Measurements from ENCODE around the gene CKS2.
"Not testable (repeated sequence)": the region's sequence is repeated elsewhere in the genome, so short reads cannot be mapped to it uniquely, and the experiment has no call there.

Gene CKS2

DNA sequence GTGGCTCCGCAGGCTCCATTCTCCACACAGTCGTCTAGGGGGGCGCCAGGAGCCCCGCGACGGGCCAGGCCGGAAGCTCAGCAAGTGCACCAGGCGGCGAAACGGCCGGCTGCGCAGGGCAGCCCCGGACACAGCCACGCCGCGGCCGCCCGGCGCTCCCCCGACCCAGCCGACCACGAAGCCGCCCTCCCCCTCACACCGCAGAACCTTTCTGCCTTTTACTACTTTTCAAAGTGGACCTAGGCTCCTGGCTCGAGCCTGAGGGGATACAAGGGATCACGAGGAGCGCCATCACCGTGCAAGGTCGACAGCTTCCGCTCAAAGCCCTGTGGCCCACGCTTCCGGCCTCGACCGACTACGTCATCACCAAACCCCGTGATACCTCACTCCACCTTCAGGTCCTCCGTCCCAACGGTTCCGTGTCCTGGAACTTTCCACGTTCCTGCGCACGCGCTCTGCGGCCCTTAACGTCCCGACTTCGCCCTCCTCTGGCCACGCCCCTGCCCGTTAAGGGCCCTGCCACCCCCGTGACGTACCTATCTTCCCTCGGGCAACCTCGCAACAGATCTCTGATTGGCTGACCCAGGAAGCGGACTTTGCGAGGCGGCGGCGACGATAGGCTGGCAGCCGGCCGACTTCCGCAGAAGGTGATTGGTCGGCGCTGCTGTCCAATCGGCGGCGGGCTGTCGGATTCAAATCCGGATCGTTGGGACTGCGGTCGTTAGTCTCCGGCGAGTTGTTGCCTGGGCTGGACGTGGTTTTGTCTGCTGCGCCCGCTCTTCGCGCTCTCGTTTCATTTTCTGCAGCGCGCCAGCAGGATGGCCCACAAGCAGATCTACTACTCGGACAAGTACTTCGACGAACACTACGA is at the start of gene CKS2:
CKS2 (plus strand) TSS at position 721 of the 871 bp plus-strand sequence; CDS start at position 819, 98 bp downstream.
- DNase-seq (ENCODE audit: low read depth in 2 of 2), result peak; percentile 99 to 100

DNA sequence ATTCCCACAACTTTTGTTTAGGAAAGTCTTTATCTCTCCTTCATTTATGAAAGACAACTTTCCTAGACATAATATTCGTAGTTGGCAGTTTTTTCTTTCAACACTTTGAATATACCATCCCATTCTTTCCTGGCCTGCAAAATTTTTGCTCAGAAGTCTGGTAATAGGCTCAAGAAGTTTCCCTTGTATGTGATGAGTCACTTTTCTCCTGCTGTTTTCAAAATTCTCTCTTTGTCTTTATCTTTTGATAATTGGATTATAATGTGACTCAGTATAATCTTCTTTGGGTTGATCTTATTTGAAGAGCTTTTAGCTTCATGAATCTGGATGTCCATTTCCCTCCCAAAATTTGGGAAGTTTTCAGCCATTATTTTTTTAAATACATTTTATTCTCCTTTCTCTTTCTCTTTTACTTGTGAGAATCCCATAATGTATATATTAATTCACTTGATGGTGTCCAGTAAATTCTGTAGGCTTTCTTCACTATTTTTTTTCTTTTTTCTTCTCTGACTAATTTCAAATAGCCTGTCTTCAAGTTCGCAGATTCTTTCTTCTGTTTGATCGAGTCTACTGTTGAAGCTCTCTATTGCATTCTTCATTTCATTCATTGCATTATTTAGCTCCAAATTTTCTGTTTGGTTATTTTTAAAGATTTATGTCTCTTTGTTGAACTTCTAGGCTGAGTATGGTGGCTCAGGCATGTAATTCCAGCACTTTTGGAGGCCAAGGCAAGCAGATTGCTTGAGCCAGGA is 37.3 kb upstream of the CKS2 start:
- DNase-seq (ENCODE audit: low read depth in 2 of 2), result no peak

DNA sequence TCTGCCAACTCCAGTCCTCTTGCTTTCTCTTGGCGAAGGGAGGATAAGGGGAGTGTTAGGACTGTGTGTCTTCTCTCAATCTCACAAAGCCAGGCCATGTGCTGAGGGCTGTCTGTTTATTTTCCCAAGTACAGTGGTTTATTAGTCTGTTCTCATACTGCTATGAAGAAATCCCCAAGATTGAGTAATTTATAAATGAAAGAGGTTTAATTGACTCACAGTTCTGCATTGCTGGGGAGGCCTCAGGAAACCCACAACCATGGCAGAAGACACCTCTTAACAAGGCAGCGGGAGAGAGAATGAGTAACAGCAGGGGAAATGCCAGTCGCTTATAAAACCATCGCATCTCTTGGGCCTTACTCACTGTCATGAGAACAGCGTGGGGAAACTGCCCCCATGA is 36.2 kb upstream of the CKS2 start:
- no peak for DNase-seq (ENCODE audit: low read depth in 2 of 2)

DNA sequence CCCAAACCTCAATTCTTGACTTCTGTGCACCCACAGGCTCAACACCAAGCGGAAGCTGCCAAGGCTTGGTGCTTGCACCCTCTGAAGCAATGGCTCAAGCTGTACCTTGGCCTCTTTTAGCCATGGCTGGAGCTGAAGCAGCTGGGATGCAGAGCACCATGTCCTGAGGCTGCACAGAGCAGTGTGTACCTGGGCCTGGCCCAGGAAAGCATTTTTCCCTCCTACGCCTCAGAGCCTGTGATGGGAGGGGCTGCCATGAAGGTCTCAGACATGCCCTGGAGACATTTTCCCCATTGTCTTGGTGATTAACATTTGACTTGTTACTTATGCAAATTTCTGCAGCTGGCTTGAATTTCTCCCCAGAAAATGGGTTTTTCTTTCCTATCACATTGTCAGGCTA is 35.0 kb upstream of the CKS2 start:
- not testable (repeated sequence) for DNase-seq (ENCODE audit: low read depth in 2 of 2)

DNA sequence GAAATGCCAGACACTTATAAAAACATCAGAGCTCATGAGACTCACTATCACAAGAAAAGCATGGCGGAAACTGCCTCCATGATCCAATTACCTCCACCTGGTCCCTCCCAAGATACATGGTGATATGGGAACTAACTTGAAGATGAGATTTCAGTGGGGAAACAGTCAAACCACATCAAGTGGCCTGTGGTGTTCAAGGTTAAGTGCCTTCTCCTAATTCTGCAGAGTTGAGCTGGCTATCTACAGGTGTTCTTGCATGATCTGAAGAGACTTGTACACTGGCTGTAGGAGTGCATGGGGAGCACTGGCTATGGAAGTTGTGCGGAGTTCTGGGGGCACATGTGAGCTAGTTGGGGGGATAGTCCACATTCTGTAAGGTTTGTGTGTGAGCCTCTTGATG is 34.0 kb upstream of the CKS2 start:
- DNase-seq (ENCODE audit: low read depth in 2 of 2), result no peak

DNA sequence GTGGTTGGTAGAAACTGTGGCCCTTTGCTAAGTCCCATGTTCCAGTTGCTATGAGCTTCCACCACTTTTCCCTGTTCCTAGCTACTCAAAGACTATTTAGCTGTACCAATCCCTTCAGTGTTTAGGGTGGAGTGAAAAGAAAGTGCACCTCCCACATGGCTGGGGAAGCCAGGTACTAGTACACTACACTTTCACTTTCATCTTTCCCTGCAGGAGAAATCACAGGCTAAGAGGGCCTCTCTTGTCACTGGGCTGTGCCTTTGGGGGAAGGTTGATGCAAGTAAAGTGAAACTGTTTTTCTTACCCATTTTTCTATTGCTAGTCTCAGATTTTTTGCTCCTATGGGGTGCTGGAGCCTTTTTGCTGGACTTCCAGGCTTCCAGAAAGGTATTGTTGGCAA is 33.5 kb upstream of the CKS2 start:
- no peak for DNase-seq (ENCODE audit: low read depth in 2 of 2)

DNA sequence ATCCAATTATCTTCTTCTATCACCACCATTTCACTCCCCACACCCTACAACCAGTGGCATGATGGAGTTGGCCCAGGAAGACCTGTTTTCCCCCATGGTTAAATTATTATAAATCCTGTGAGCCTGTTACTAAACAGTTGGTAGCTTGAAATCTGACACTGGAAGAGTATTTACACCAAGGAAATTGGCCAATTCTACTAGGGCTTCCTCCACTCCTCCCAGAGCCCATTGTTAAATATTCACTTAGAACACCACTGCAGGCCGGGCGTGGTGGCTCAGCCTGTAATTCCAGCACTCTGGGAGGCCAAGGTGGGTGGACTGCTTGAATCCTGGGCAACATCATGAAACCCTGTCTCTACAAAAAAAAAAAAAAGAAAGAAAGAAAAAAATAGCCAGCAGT is 32.4 kb upstream of the CKS2 start:
- DNase-seq (ENCODE audit: low read depth in 2 of 2), result no peak

DNA sequence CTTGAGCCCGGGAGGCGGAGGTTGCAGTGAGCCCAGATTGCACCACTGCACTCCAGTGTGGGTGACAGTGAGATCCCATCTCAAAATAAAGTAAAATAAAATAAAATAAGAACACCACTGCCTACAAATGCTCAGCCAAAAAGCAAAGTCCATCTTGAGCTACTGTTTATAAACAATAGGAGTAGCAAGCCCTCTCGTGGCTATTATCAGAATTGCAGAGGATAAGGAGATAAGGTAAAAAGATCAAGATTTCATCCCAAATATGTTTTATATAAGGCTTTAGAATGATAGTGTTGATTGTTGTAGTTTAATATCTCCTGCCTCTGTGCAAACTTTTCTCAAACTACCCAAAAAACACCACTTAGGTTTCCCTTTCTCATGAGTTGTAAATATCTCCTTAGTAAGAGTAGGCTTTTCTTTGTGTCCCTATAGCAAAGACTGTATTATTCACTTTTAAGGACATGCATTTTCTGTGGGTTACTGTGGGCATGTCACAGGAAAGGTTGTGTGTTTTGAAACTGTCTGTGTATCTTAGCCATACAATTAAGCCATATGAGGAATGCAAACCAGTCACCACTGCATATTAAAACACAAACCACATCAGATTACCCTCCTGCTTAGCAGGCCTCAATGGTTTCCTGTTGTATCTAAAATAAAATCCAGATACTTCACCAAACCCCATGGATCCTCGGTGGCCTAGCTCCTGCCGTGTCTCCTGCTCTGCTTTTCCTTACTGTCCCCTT is 31.8 kb upstream of the CKS2 start:
- no peak for DNase-seq (ENCODE audit: low read depth in 2 of 2)

DNA sequence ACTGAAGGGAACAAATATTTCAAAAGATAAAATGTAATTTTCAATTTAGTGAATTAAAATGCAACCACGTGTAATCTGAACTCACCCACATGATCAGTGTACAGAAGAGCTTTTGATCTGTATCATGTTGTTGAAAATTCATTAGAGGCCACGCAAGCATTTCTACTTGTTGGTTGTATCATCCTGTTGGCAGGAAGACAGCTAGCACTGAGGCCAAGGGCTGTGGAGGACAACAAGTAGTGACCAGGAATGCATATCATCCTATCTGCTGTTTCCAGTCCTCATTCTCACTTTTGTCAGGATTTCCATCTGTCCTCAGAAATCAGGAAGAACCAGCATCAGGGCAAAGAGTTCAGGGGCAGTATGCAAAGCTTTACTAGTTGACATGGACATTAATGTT is 29.9 kb upstream of the CKS2 start:
- no peak for DNase-seq (ENCODE audit: low read depth in 2 of 2)

DNA sequence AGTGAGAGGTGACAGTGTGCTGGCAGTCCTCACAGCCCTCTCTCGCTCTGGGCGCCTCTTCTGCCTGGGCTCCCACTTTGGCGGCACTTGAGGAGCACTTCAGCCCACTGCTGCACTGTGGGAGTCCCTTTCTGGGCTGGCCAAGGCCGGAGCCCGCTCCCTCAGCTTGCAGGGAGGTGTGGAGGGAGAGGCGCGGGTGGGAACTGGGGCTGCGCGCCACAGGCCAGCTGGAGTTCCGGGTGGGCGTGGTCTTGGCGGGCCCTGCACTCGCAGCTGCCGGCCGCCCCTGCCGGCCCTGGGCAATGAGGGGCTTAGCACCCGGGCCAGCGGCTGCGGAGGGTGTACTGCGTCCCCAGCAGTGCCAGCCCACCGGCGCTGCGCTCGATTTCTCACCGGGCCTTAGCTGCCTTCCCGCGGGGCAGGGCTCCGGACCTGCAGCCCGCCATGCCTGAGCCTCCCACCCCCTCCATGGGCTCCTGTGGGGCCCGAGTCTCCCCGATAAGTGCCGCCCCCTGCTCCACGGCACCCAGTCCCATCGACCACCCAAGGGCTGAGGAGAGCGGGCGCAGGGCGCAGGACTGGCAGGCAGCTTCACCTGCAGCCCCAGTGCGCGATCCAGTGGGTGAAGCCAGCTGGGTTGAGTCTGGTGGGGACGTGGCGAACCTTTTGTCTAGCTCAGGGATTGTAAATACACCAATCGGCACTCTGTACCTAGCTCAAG is 28.6 kb upstream of the CKS2 start:
- not testable (repeated sequence) for DNase-seq (ENCODE audit: low read depth in 2 of 2)

DNA sequence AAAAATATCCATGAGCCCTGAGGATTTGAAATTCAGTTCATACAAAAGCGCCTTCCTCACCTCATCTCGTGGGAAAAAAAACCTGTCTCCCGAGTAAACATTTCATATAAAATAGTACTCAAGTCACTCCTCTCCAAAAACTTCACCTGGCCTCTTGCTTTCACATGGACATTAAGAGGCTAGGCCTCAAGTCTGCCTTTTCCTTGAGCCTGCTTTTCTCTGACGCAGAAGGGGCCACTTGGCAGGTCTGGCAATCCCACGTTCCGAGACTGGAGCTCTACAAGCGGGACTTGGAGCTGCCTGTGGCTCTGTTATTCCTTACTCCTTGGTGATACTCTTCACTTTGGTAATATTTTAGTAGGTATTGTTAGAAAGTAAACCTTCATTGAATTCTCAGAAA is 26.9 kb upstream of the CKS2 start:
- no peak for DNase-seq (ENCODE audit: low read depth in 2 of 2)

DNA sequence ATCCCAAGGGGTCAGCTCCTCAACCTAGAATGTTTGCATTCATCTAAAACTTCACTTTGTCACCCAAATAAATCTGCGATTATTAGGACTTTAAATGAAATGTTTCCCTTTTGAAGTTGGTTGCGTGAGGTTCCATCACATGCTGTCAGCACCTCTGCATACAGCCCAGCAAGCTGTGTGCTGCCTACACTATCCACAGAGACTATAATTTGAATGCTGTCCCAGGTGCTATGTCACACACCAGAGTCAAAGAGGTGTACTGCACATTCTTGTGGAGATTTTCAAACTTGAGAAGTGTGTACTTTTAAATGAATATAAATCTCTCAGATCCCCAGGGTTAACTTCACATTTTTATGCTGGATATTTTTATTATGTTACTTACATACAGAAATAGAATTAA is 19.3 kb upstream of the CKS2 start:
- DNase-seq (ENCODE audit: low read depth in 2 of 2), result no peak

DNA sequence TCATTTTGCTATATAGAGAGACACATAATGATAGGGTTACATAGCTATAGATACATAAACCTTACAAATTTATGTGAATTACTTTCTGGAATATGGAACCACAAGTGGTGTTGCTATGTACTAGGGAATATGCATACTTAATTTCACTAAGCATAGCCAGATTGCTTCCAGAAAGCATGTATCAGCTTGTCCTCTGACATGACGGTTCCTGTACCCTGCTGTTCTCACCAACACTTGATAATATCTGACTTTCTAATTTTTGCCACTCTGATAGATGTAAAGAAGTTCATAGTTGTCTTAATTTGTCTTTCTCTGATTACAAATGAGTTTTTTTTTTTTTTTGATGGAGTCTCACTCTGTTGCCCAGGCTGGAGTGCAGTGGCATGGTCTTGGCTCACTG is 18.0 kb upstream of the CKS2 start:
- DNase-seq (ENCODE audit: low read depth in 2 of 2), result no peak

DNA sequence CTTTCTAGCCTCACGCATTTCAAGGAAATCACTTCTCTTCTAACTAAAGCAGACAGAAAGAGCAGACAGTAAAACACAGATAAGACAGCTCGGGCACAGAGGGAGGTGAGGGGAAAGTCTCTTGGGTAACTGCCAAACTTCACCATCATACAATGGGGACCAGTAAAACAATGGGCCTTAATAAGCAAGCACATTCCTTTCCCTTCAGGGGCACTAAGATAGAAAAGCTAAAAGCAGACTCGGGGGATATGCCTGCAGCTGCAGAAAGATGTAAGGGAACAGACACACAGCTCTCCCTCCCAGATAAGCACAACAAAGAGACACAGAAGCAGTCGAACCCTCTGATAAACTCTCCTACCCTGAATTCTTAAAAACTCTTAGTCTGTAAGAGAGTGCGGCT is 15.6 kb upstream of the CKS2 start:
- DNase-seq (ENCODE audit: low read depth in 2 of 2), result no peak

DNA sequence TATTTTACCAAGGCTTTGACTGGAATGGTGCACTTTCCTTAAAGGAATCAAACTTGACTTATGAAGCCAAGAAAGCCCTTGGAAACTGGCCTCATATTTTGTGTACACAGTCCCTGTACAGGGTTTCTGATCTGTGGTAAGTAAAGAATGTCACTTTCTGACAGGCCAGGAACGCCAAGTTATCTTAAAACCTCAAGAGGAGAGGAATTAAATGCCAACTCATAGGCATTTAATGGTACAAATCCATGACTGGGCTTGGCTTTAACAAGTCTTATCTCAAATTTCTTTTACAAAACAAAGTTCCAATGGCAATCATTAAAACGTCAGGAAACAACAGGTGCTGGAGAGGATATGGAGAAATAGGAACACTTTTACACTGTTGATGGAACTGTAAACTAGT is 9.0 kb upstream of the CKS2 start:
- not testable (repeated sequence) for DNase-seq (ENCODE audit: low read depth in 2 of 2)

DNA sequence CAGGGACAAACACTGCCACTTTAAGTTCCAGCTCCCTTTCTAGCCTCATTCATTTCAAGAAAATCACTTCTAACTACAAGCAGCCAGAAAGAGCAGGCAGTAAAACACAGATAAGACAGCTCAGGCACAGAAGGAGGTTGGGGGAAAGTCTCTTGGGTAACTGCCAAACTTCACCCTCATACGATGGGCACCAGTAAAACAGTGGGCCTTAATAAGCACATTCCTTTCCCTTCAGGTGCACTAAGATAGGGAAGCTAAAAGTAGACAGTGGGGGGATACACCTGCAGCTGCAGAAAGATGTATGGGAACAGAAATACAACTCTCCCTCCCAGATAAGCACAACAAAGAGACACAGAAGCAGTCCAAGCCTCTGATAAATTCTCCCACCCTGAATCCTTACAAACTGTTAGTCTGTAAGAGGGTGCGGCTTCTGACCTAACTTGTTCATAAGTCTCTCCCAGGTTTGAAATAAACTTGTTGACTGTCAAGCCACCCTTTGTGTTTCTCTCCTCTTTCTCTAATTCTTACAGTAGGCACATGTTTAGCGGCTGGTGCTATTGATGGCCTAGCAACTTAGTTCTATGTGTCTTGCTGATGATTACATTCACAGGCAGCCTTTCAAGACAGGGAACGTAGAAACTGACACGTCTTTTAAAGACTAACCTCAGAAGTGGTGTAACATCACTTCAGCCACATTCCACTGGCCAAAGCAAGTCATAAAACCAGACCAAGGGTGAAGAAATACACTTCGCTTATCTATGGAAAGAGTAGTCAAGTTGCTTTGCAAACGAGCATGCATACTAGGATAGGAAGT is 6.8 kb upstream of the CKS2 start:
- no peak for DNase-seq (ENCODE audit: low read depth in 2 of 2)

DNA sequence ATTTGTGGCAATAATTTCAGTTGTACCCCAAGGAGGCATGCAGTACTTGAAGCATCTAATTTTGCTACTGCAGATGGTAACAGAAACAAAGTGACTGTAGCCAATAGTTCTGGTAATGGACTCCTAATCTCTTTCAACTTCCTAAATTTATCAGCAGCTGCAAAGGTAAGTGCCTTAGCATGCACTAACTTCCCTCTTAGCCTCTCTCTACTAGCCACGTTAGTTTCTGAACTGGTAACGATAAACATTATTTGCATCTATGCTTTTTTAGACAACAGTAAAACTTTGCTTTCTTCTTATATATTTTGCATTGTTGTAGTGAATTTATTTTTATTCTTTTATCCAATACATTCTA is 6.2 kb upstream of the CKS2 start:
- no peak for DNase-seq (ENCODE audit: low read depth in 2 of 2)

DNA sequence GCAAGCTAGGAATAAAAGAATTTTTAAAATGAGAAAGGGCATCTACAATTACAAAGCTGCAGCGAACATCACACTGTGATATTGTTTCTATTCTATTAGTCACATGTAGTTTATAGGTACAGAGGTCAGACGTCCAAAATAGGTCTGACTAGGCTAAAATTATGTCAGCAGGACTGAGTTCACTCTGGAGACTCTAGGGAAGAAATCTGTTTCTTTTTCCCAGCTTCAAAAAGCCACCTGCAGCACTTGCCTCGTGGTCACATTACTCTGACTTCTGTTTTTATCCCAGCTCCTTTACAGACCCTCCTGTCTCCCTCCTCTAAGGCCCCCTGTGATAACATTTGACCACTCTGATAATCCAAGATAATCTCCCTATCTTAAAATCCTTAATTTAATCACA is 5.1 kb upstream of the CKS2 start:
- DNase-seq (ENCODE audit: low read depth in 2 of 2), result no peak

DNA sequence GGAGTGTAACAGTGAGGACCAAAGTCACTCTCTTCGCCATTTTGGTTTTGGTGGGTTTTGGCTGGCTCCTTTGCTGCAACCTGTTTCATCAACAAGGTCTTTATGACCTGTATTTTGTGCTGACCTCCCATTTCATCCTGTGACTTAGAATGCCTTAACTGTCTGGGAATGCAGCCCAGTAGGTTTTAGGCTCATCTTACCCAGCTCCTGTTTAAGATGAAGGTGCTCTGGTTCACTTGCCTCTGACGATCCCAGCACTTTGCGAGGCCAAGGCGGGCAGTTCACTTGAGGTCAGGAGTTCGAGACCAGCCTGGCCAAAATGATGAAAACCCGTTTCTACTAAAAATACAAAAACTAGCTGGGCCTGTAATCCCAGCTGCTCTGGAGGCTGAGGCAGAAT is 1.8 kb upstream of the CKS2 start:
- no peak for DNase-seq (ENCODE audit: low read depth in 2 of 2)

DNA sequence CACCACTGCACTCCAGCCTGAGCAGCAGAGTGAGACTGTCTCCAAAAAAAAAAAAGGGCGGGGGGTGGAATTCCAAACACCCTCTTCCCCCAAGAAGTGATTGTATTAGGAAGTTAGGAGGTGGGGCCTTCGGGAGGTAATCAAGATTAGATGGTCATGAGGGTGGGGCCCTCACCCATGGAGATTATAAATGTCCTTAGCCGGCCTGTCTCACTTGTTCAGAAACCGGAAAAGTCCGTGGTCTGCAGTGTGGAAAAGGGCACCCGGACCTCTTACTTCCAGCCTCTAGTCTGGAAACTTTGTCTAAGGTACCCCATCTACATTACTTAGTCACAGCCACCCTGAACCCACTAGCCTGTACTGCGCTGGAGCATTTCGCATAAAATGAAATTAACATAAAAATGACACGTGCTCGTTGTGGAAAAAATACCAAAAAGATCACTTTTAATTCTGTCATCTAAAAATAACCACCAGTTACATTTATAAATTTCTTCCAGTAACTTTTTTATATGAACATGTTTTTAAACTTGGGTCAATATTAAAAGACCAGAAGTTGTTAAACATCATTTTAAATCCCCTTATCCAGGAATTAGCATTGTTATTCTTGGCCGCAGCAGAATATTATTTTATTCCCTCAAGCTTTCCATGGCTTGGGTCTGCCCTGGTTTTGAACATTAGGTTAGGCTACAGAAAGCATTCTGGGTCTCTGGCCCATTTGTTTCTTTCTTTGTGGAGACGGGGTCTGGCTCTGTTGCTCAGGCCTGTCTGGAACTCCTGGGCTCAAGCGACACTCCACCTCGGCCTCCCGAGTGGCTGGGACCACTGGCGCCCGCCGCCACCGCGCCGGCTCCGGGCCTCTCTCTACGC is 1.2 kb upstream of the CKS2 start:
- DNase-seq (ENCODE audit: low read depth in 2 of 2), result no peak

Measured in stimulated activated CD8-positive, alpha-beta memory T cell treated with anti-CD3 and anti-CD28 coated beads, Interleukin-2, amount 100 ng/mL, for 1 hour (primary cell).